Right forelimb (tissue), 1 donor: ENCODE results near the gene CEACAM5.
"Not testable (repeated sequence)": the region's sequence is repeated elsewhere in the genome, so short reads cannot be mapped to it uniquely, and the experiment has no call there.

Experiments used
- DNase-seq: peaks from one replicate; pipeline ENCODE4 v3.0.0-alpha.2; 2018

Gene CEACAM5

GRCh38 chr19:41744850-41745249 lies 36.4 kb downstream of the CEACAM5 start:
- DNase-seq, result no peak

- no peak for DNase-seq
Measured at GRCh38 chr19:41745756-41746155, 37.3 kb downstream of the CEACAM5 start.

GRCh38 chr19:41746593-41747227 lies 38.3 kb downstream of the CEACAM5 start:
- no peak for DNase-seq

- DNase-seq, result no peak
Measured at GRCh38 chr19:41748012-41748411, 39.6 kb downstream of the CEACAM5 start.

- DNase-seq, result not testable (repeated sequence)
Measured at GRCh38 chr19:41750248-41751134, 42.1 kb downstream of the CEACAM5 start.

GRCh38 chr19:41753159-41753558 lies 44.7 kb downstream of the CEACAM5 start:
- no peak for DNase-seq

GRCh38 chr19:41753936-41754529 lies 45.6 kb downstream of the CEACAM5 start:
- DNase-seq, result no peak

GRCh38 chr19:41755328-41755913 lies 47.0 kb downstream of the CEACAM5 start, which contains the start of gene CEACAM6:
CEACAM6 (plus strand) TSS chr19:41755530; CDS start chr19:41755639, 109 bp downstream.
- DNase-seq, result no peak

- no peak for DNase-seq
Measured at GRCh38 chr19:41758846-41759245, 50.4 kb downstream of the CEACAM5 start.

GRCh38 chr19:41767115-41767514 lies 58.7 kb downstream of the CEACAM5 start:
- no peak for DNase-seq

- not testable (repeated sequence) for DNase-seq
Measured at GRCh38 chr19:41768105-41768504, 59.7 kb downstream of the CEACAM5 start.

GRCh38 chr19:41769608-41770007 lies 61.2 kb downstream of the CEACAM5 start:
- no peak for DNase-seq

GRCh38 chr19:41771410-41771809 lies 63.0 kb downstream of the CEACAM5 start:
- no peak for DNase-seq

GRCh38 chr19:41774515-41774980 lies 66.1 kb downstream of the CEACAM5 start:
- no peak for DNase-seq

GRCh38 chr19:41776700-41777099 lies 68.3 kb downstream of the CEACAM5 start:
- DNase-seq, result no peak
